Astrocyte (in vitro differentiated cells and primary cell): ENCODE data around the gene WDR64. TPM values are rescaled to one million over a fixed set of nuclear protein-coding genes. Genes with fewer than 3 reads are reported as not detected.
"Not testable (repeated sequence)": the region's sequence is repeated elsewhere in the genome, so short reads cannot be mapped to it uniquely, and the experiment has no call there.

Experiments
- DNase-seq: peaks from one replicate; pipeline ENCODE4 v3.0.0-alpha.2; 2010; ENCODE audit warnings: low read depth
- FAIRE-seq: peaks from 2 replicates; lab custom pipeline; 2011; peaks lifted over from hg19 to GRCh38; lab: Jason Lieb, UNC
- H2AFZ ChIP-seq: 2 replicates; pipeline ENCODE4 v1.6.0; 2012; ENCODE audit warnings: low read depth, low read length, inconsistent platforms
- H3K27ac ChIP-seq: 2 replicates; pipeline ENCODE4 v1.5.1; 2011; ENCODE audit warnings: low read depth, low read length, inconsistent platforms
- H3K27me3 ChIP-seq: 2 replicates; pipeline ENCODE4 v1.6.0; 2011; ENCODE audit warnings: low read length, inconsistent platforms; ENCODE audit not compliant: insufficient read depth
- H3K36me3 ChIP-seq: 2 replicates; pipeline ENCODE4 v1.5.1; 2011; ENCODE audit warnings: low read length, inconsistent platforms; ENCODE audit not compliant: insufficient read depth
- H3K4me1 ChIP-seq: 2 replicates; pipeline ENCODE4 v1.5.1; 2011; ENCODE audit warnings: low read length, inconsistent platforms; ENCODE audit not compliant: insufficient read depth
- H3K4me2 ChIP-seq: 2 replicates; pipeline ENCODE4 v1.6.0; 2012; ENCODE audit warnings: low read length, inconsistent platforms
- H3K4me3 ChIP-seq: 2 replicates; pipeline ENCODE4 v1.5.1; 2011; ENCODE audit warnings: low read depth, mild to moderate bottlenecking, low read length, inconsistent platforms; ENCODE audit not compliant: insufficient read depth
- H3K79me2 ChIP-seq: 2 replicates; pipeline ENCODE4 v1.6.0; 2012; ENCODE audit warnings: mild to moderate bottlenecking, low read length, inconsistent platforms; ENCODE audit not compliant: insufficient read depth
- H3K9ac ChIP-seq: 2 replicates; pipeline ENCODE4 v1.6.0; 2012; ENCODE audit warnings: mild to moderate bottlenecking, low read length, inconsistent platforms
- H3K9me3 ChIP-seq: 2 replicates; pipeline ENCODE4 v1.5.1; 2012; ENCODE audit warnings: low read depth, mild to moderate bottlenecking, low read length, inconsistent platforms; ENCODE audit not compliant: insufficient read depth
- H4K20me1 ChIP-seq: 2 replicates; pipeline ENCODE4 v1.6.0; 2012; ENCODE audit warnings: low read length, inconsistent platforms; ENCODE audit not compliant: insufficient read depth
- H3K27ac Mint-ChIP-seq: one replicate; pipeline ENCODE4 v1.8.0; 2021; ENCODE audit warnings: mild to moderate bottlenecking, mixed read lengths; ENCODE audit not compliant: unreplicated experiment
- H3K27me3 Mint-ChIP-seq: one replicate; pipeline ENCODE4 v1.8.0; 2021; ENCODE audit warnings: low read depth, mixed read lengths; ENCODE audit not compliant: unreplicated experiment
- H3K36me3 Mint-ChIP-seq: one replicate; pipeline ENCODE4 v1.8.0; 2021; ENCODE audit warnings: low read depth, mixed read lengths; ENCODE audit not compliant: unreplicated experiment
- H3K4me1 Mint-ChIP-seq: one replicate; pipeline ENCODE4 v1.8.0; 2021; ENCODE audit warnings: low read depth, mixed read lengths; ENCODE audit not compliant: unreplicated experiment
- H3K4me3 Mint-ChIP-seq: one replicate; pipeline ENCODE4 v1.8.0; 2021; ENCODE audit warnings: mild to moderate bottlenecking, moderate library complexity, mixed read lengths; ENCODE audit not compliant: unreplicated experiment
- H3K9me3 Mint-ChIP-seq: one replicate; pipeline ENCODE4 v1.8.0; 2021; ENCODE audit warnings: mild to moderate bottlenecking, mixed read lengths; ENCODE audit not compliant: unreplicated experiment
- EZH2 ChIP-seq: IDR thresholded peaks from 2 replicates; pipeline ENCODE4 v1.6.1; 2012; ENCODE audit warnings: mild to moderate bottlenecking, low read length, inconsistent platforms; ENCODE audit not compliant: insufficient read depth
- total RNA-seq: library from RNA; stranded (reverse); gene quantifications from 2 replicates; pipeline ENCODE4 v1.2.1, GENCODE V29; 2021
- TF ChIP-seq, protein P1 (sequence below): IDR thresholded peaks from 2 replicates; pipeline ENCODE4 v1.5.1; 2011; ENCODE audit warnings: low read depth, mild to moderate bottlenecking, inconsistent platforms, low read length, moderate library complexity; ENCODE audit not compliant: insufficient read depth

The WDR64 gene
- total RNA-seq, 1 donor from 2014 or later, result not detected

GRCh38 chr1:241678536-241678935 lies 26.5 kb downstream of the WDR64 start:
- Mint-ChIP-seq H3K27ac (no peak overlapping the region), H3K9me3 (no peaks in the 10 kb centered on the region), H3K27me3 (no peaks in the 10 kb centered on the region), H3K4me3 (no peak overlapping the region), H3K4me1 (peaks cover 9% of the 10 kb centered on the region), H3K36me3 (no peaks in the 10 kb centered on the region)
- no peaks in the 10 kb centered on the region for H4K20me1 ChIP-seq
- no peak overlapping the region for H3K27ac ChIP-seq
- H3K79me2 ChIP-seq, result no peaks in the 10 kb centered on the region
- no peaks in the 10 kb centered on the region for H3K36me3 ChIP-seq
- H2AFZ ChIP-seq, result no peak overlapping the region
- no peaks in the 10 kb centered on the region for H3K27me3 ChIP-seq
- no peak overlapping the region for H3K9ac ChIP-seq
- no peak for DNase-seq
- no peaks in the 10 kb centered on the region for H3K9me3 ChIP-seq
- H3K4me2 ChIP-seq, result no peak overlapping the region
- H3K4me3 ChIP-seq, result no peak overlapping the region
- no peak for TF ChIP-seq EZH2
- TF ChIP-seq, protein P1, sequence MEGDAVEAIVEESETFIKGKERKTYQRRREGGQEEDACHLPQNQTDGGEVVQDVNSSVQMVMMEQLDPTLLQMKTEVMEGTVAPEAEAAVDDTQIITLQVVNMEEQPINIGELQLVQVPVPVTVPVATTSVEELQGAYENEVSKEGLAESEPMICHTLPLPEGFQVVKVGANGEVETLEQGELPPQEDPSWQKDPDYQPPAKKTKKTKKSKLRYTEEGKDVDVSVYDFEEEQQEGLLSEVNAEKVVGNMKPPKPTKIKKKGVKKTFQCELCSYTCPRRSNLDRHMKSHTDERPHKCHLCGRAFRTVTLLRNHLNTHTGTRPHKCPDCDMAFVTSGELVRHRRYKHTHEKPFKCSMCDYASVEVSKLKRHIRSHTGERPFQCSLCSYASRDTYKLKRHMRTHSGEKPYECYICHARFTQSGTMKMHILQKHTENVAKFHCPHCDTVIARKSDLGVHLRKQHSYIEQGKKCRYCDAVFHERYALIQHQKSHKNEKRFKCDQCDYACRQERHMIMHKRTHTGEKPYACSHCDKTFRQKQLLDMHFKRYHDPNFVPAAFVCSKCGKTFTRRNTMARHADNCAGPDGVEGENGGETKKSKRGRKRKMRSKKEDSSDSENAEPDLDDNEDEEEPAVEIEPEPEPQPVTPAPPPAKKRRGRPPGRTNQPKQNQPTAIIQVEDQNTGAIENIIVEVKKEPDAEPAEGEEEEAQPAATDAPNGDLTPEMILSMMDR, result no peak
- H3K4me1 ChIP-seq, result no peaks in the 10 kb centered on the region
- no peak for FAIRE-seq

DNA sequence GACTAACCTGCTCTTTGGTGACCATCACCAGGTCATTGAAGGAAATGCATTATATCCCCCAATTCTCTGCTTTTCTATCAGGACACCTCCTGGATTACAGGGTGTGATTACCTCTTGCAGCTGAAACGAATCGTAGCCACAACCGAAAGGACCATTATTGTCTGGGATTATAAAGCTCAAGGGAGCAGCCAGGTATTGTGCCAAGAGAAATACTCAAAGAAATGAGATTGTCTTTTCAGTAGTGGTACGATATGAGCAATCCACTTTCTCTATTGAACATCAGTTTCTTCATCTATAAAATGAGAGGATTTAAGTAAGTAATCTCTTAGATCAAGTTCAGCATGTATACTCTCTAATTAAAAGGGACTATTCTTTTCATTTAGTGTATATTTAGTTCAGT lies 27.3 kb downstream of the WDR64 start:
- no peak overlapping the region for H3K27ac Mint-ChIP-seq
- Histone ChIP-seq H3K9me3 (no peaks in the 10 kb centered on the region), H3K27ac (no peak overlapping the region), H2AFZ (no peak overlapping the region), H3K4me3 (no peak overlapping the region), H3K9ac (no peak overlapping the region), H3K27me3 (no peaks in the 10 kb centered on the region), H3K4me2 (no peak overlapping the region), H3K4me1 (no peaks in the 10 kb centered on the region), H3K36me3 (no peaks in the 10 kb centered on the region), H3K79me2 (no peaks in the 10 kb centered on the region), H4K20me1 (no peaks in the 10 kb centered on the region)
- no peak overlapping the region for H3K4me3 Mint-ChIP-seq
- peaks cover 9% of the 10 kb centered on the region for H3K4me1 Mint-ChIP-seq
- DNase-seq (no peak), FAIRE-seq (no peak)
- no peaks in the 10 kb centered on the region for H3K9me3 Mint-ChIP-seq
- TF ChIP-seq EZH2, result no peak
- TF ChIP-seq, protein P1, result no peak
- no peaks in the 10 kb centered on the region for H3K36me3 Mint-ChIP-seq
- no peaks in the 10 kb centered on the region for H3K27me3 Mint-ChIP-seq

GRCh38 chr1:241679961-241680360 lies 27.9 kb downstream of the WDR64 start:
- peaks cover 9% of the 10 kb centered on the region for H3K4me1 Mint-ChIP-seq
- H3K27me3 ChIP-seq, result no peaks in the 10 kb centered on the region
- no peaks in the 10 kb centered on the region for H4K20me1 ChIP-seq
- H3K4me3 Mint-ChIP-seq, result no peak overlapping the region
- no peak overlapping the region for H3K4me3 ChIP-seq
- no peak overlapping the region for H3K4me2 ChIP-seq
- H3K36me3 Mint-ChIP-seq, result no peaks in the 10 kb centered on the region
- H3K27me3 Mint-ChIP-seq, result no peaks in the 10 kb centered on the region
- H3K27ac Mint-ChIP-seq, result no peak overlapping the region
- FAIRE-seq, result no peak
- no peak overlapping the region for H3K9ac ChIP-seq
- H2AFZ ChIP-seq, result no peak overlapping the region
- DNase-seq, result no peak
- H3K79me2 ChIP-seq, result no peaks in the 10 kb centered on the region
- TF ChIP-seq, protein P1, result no peak
- no peak for TF ChIP-seq EZH2
- no peaks in the 10 kb centered on the region for H3K4me1 ChIP-seq
- H3K27ac ChIP-seq, result no peak overlapping the region
- H3K9me3 ChIP-seq, result no peaks in the 10 kb centered on the region
- H3K36me3 ChIP-seq, result no peaks in the 10 kb centered on the region
- no peaks in the 10 kb centered on the region for H3K9me3 Mint-ChIP-seq

- H3K36me3 Mint-ChIP-seq, H3K27me3 ChIP-seq, H3K4me2 ChIP-seq, H3K9me3 Mint-ChIP-seq, H3K4me1 Mint-ChIP-seq, H3K9me3 ChIP-seq, H3K27me3 Mint-ChIP-seq, H3K27ac Mint-ChIP-seq, H4K20me1 ChIP-seq, FAIRE-seq, H3K36me3 ChIP-seq, H3K4me1 ChIP-seq, H3K4me3 ChIP-seq, H2AFZ ChIP-seq, H3K27ac ChIP-seq, H3K9ac ChIP-seq, H3K79me2 ChIP-seq, DNase-seq, H3K4me3 Mint-ChIP-seq: not testable (repeated sequence)
Measured at GRCh38 chr1:241681861-241682448, 29.9 kb downstream of the WDR64 start.
